HL-60/S4 treated with retinoic acid at 250 ng/mL for 4 days and 3 days (cell line): ENCODE measurements around the gene SEMA3D.

Experiments
- in situ Hi-C: fragments of 300-500 bp; cut with MboI; formaldehyde crosslinking; loops from 2 replicates; pipeline ENCODE4 v1.7.0; 2022; ENCODE audit warnings: low sequenced_read_pairs

The SEMA3D gene

GRCh38 chr7:85186521-85187241 is at the start of gene SEMA3D:
TSS of gene SEMA3D (minus strand) at chr7:85187056. CDS start at chr7:85121891, 65,165 bp downstream.
- in situ Hi-C loops = no loop called here

DNA sequence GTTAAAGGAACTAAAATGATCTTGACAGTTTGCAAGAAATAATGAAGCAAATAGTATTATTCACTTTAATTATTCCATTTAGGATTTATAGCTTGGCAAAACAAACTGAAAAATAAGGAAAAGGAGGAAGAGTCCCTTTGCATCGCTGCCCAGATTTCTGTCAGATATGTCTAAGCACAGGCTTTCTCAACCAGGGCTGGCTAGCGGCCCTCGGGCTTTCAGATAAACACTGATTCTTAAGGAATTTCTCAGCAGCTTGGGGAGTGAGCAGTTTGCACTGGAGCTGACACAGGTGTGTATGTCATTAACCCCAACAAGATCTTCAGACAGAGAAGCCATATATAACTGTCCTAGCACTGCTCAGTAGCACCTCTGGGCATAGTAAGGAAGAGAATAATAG is 47.9 kb upstream of the SEMA3D start:
- in situ Hi-C loops = no loop called here

DNA sequence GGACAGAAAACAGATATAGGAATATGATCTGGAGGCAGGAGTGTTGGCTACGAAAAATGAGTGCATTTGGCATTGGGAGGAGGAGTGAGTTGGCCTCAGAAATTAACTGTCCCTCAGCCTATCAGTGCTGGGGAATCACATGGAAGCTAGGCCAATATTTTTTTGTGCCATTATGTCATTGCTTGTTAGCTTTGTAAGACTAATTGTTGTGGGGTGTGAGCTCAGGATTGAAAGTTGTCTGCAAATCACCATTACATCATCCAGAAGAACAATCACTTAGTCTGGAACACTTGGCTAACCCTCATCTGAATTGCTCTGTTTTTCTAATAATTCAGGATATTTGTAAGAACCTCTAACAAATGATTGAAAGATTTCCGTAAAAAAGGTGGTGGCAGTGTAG is 45.2 kb upstream of the SEMA3D start:
- in situ Hi-C loops = no loop called here

GRCh38 chr7:85230623-85231022 is 43.8 kb upstream of the SEMA3D start:
- in situ Hi-C loops = no loop called here

DNA sequence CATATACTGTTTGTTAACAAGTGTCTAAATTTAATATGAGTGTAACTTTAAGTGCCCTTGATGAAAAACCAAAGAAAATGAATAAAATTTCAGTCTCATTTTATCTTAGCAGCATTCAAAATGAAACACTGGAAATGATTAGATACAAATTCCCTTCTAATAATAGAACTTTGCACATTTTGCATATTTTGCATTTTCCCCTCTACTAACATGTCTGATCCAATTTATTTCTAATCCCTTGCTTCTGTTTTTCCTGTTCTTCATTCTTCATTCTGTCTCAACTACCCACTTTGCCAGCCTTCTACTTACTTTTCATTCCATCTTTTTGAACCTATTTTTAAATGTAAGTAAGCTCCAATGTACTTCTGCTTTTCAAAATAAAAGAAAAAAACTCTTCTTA is 42.7 kb upstream of the SEMA3D start:
- in situ Hi-C loops = no loop called here

DNA sequence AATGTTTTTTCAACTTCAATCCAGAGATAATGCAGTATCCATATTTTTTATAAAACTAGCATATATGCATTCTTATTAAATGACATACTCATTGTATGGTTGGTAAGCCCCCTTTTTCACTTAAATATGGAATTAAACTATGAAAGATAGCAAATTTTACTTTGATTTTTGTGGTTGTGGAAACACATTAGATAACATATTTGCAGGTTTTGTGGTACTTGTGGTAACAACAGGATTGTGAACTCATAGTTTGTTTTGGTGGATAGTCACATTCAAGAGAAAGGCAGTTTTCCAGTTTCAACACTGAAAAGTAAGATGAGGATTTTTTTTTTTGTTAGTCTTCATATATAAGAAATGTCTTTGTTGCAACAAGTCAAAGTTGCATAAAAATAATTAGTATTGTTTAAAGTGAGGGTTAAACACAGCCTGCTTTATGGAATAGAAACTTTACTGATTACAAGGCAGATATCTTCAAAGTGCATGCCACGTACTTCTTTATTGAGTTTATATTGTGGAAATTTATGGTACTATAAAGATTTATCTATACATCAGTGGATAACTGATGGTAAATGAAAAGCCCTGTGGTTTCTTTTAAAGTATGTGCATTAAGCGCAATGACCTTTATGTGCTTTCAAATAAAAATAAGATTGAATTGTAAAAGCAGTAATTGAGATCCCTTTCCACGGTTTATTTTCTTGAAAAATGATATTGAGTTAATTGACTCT is 39.7 kb upstream of the SEMA3D start:
- in situ Hi-C loops = no loop called here

DNA sequence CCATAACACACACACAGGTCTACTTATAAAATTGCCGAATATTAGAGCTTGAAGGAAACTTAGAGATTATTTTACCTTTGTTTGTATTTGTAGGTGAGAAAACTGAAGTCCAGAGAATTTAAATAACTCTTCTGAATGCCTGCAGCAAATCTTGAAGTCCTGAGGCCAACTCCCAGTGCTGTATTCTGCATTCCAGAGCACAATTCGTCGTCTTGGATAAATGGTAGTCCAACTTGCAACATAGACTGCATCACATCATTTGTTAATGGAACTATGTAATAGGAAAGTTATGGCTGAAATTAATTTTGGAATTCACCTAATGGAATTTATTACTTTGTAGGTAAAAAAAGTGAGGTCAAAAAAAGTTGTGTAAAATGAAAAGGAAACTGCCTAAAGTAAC is 37.3 kb upstream of the SEMA3D start:
- in situ Hi-C loops = no loop called here

DNA sequence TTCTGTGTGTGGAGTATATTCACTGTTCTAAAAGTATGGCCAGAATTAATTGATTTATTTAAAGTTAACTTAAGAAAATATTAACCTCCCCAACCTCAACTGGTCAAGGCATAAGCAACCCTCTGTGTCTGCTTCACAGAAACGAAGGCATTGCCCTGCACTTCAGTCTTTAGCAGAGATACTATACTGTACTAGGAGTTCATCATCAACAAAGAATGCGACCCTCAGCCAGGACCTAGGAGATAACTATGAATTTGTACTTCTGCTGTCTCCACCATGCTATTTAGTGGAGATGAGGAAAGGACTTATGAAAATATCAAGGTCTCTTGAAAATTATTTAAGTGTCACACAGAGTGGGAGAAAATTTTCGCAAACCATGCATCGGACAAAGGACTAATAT is 35.7 kb upstream of the SEMA3D start:
- in situ Hi-C loops = no loop called here

DNA sequence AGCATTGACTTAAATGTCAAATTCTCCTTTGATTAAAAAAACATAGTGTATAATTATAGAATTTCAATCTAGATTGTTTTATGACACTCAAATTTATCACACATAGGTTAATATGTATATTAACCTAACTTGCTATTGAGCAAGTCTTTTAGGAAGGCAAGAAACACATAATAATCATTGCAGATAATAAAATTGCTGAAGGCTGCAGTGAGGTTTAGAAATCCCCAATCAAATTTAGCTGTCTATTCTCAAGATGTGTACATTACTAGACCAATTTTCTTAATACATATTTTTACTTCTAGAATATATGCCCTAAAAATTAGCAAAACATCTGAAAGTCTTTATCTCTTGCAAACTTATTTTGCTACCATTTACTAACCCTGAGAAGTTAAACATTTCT is 34.9 kb upstream of the SEMA3D start:
- in situ Hi-C loops = no loop called here

DNA sequence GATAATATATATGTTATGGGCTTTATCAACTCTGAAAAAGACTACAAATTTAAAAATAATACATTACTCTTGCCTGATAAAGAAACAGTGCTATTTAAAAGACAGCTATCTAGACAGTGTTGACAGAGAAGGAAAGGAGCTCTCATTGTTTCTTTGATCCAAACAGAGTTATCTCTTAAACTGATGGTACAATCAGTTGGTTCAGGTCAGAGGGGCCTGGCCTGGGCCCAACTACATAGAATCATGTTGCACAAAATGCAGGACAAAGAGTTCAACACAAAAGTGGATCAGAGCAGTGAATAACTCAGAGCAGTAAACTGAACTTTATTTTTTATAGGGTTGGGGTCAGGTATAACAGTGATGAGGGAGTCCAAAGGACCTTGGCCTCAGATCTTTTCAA is 33.8 kb upstream of the SEMA3D start:
- in situ Hi-C loops = no loop called here

GRCh38 chr7:85220023-85220422 is 33.2 kb upstream of the SEMA3D start:
- in situ Hi-C loops = no loop called here

DNA sequence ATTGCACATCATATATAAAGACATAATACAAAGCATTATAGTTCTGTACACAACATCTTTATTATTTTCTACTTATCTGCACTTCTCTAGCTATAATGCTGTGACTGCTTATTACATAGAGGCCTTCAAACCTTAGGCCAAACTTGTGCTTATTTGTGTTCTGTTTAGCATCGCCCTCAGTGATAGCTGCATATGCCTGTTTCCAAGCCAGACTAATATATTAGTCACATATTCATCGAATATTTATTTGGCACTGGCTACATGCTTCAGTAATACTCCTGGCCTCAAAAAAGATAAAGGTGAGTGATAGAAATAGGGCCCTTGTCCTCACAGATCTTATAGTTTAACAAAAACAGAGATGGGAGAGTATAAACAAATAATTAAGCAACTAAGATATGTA is 30.2 kb upstream of the SEMA3D start:
- in situ Hi-C loops = no loop called here

DNA sequence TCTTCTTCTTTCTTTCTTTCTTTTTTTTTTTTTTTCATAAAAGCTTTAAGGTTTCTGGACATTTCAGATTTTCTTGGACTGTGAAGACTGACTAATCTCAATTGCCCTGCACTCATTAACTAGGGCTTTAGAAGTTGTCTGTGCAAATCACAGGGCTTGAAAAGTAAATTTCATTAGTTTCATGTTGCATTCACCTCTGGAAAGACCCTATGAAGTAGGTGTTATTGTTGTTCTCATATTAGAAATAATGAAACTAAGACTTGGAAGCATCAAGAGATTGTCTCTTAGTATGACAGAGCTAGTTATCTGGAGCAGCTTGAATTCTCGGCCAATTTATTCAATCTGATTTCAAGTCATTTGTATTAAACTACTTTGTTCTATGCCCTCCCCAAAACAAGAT is 28.2 kb upstream of the SEMA3D start:
- in situ Hi-C loops = no loop called here

DNA sequence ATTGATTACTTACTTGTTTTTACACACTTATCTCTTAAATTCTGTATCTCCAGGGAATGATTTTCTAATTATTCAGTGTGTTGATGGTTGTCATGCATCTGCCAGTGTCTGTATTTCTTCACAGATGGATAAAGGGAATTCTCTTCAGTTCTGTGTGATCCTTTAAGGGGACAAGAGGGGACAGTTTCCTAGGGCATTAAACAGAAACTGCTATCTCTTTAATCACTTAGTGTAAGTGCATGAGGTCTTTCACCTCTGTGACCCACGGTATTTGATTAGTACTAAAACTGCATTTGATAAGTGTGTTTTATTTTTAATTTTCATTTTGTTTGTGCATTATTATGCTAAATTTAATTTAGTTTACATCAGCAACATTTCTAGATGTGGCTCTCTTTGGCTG is 26.6 kb upstream of the SEMA3D start:
- in situ Hi-C loops = no loop called here

DNA sequence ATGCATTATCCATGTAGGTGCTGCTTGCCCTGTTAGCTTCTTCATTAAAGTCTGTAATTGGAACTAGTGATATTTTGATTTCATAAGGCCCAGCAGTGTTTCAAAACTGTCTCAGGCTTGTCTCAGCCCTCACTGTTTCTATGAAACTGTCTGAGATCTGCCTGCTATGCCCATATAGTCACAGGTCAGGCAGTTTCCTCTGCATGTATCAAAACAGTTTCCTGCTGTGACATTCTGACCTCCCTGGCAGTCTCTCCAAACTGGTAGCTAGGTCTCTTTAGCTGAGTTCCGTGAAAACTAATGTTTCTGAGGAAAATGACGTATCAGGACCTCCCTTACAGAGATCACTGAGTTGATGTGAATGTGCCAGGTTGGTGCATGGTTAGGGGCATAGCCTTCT is 18.9 kb upstream of the SEMA3D start:
- in situ Hi-C loops = no loop called here

- in situ Hi-C loops = no loop called here
Observed at GRCh38 chr7:85204496-85204895, 17.6 kb upstream of the SEMA3D start.

DNA sequence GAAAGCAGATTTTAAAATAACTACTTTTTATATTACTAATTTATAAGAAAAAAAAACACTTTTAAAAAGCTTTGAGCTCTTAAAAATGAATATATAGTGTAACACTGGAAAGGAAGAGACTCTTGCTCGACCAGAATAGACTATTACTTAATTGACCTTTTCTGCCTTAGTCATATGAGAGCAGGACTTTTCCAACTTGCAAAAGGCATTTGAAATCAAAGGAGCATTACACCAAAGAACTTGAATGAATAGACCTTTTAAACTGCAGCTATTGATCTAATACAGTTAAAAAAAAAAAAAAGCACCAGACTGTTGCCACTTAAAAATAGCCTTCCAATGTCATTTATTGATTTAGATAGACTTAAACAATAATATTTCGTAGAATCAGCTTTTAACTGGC is 17.2 kb upstream of the SEMA3D start:
- in situ Hi-C loops = no loop called here

DNA sequence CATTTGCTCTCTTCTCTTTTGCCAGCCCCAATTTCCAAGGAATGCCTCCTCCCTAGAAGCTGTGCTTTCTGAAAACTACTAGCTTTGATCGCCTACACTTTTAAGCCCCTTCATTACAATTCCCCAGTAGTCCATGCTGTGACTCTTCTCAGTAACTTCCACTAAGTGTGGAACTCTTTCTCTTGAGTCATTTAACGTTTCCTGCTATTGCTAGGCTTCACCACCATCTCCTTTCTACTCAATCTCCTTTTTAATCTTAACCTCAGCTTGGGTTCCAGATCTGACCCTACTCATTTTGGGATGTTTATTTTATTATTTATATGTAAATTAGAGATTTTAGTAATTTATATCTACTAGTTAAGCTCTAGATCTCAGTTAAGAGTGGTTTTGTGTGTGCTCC is 14.4 kb upstream of the SEMA3D start:
- in situ Hi-C loops = no loop called here

GRCh38 chr7:85196696-85197095 is 9.8 kb upstream of the SEMA3D start:
- in situ Hi-C loops = no loop called here

GRCh38 chr7:85191383-85191782 is 4.5 kb upstream of the SEMA3D start:
- in situ Hi-C loops = no loop called here

DNA sequence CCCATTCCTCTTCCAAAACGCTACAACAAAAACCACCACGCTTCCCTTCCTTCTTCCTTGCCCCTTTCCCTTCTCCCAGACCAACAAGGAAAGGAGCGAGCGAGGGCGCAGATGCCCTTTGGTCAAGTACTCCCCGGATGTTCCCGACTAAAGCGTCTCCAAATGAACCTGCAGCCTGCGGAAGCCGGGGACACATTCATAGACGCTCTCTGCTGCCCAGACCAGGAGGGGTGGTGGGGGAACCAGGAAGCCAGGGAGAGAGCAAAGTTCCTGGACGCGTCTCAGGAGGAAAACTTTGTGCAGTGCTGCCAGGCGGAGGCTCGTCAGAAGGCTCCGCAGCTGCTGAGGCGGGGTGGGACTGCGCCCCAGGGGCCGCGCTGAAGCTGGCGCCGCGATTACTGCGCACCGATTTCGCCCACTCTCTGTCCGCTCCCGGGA is 754 bp downstream of the SEMA3D start:
- in situ Hi-C loops = no loop called here

DNA sequence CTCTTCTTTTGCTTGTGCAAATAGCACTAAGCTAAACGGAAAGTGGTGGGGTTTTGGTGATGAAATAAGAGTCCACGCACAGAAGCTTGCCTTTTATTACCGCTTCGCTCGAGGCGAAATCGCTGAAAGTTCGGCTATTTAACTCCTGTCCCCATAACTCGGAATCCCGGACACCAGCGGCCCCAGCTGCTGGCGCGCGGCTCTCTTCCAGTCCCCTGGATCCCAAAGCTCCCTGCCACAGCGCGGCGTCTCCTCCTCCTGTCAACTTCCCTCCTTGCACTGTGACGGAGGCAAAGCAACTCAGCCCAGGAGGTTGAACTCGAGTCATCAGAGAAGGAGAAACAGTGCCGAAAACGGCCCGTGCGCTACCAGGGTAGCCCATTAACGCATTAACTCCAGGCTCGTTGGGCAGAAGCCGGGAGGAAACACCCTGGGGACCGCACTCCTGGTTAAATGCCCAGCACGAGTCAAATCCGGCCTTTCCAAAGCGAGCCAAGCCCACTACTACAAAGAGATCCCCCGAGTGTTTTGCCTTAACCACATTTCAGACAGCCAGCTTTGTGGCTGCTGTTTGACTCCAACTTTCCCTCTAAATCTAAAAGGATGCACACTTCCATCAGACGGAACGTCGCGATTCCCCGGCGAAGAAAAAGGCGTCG is 1.3 kb downstream of the SEMA3D start:
- in situ Hi-C loops = no loop called here
